HG03558 (cell line): ENCODE data around the gene ANK3.

Experiments used
- ATAC-seq: cut with Tn5 transposase; IDR thresholded peaks from one replicate; pipeline ENCODE4 v1.9.1; 2021; ENCODE audit warnings: moderate number of reproducible peaks; ENCODE audit not compliant: unreplicated experiment; ENCODE audit errors: extremely low read depth

Gene ANK3

DNA sequence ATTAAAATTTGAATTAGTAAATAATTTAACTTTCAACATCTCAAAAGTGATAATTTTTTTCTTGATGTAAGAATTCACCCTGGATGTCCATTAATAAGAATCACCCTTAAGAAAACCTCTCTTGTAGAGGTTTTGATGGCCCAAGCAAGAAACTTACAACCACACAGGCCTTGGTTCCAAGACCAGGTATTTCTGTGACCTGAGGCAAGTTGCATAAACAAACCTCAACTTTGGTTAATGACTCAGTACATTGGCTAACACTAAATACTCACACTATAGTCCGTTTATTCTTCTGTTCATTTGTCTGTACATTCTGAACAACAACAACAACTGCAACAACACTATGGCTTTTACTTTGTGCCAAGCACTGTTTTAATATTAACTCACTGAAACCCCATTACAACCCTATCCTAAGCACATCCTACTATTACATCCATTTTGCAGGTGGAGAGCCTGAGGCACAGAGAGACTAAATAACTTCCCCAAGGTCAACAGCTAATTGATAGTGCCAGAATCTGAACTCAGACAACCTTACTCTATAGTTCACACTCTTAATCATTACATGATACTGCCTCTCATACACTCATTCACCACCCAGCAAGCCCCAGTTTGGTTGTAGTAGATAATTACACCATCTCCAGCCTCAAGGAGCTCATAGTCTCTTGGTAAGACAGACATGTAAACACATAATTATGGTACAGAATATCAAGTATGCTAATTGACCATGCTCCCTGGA lies 6.6 kb downstream of the ANK3 start:
- no peak for ATAC-seq

DNA sequence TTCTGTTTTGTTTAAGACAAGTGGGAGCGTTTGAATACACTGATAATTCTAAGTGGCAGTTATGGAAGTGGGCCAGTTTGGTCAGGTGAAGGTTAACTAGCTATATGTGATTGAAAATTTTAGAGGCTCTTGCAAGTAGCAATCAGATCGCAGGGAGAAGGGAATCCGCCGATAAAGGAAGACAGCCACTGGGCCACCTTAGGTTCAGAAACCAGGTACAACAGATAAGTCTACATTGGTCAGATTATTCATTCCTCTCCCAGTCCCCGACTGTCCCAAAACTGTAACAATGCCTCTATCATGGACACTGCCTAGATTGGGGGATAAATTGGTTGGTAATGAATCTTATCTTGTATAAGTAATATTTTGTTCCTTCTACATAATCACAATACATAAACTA lies 8.9 kb downstream of the ANK3 start:
- no peak for ATAC-seq

DNA sequence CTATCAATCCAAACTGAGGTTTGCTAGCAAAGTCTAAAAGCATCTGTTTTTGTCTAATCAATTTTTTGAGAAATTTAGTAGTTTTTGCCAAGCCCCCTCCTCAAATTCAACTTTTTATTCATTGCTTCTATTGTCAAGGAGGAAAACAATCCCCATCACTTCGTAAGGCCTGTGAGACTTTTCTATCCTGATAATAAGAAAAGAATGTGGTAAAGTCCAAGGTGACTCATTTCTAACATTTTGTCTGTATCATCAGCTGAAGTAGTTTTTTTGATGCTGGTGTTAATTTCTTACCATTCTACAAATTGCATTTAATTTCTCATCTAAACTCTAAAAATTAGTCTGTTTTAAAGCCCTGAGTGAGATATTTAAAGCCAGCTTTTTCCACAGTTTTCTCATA lies 11.7 kb downstream of the ANK3 start:
- ATAC-seq: no peak

- ATAC-seq: no peak
These were observed 12.7 kb downstream of the ANK3 start for GRCh38 chr10:60377042-60377352.

- no peak for ATAC-seq
These were observed 13.2 kb downstream of the ANK3 start for GRCh38 chr10:60376221-60377041.

DNA sequence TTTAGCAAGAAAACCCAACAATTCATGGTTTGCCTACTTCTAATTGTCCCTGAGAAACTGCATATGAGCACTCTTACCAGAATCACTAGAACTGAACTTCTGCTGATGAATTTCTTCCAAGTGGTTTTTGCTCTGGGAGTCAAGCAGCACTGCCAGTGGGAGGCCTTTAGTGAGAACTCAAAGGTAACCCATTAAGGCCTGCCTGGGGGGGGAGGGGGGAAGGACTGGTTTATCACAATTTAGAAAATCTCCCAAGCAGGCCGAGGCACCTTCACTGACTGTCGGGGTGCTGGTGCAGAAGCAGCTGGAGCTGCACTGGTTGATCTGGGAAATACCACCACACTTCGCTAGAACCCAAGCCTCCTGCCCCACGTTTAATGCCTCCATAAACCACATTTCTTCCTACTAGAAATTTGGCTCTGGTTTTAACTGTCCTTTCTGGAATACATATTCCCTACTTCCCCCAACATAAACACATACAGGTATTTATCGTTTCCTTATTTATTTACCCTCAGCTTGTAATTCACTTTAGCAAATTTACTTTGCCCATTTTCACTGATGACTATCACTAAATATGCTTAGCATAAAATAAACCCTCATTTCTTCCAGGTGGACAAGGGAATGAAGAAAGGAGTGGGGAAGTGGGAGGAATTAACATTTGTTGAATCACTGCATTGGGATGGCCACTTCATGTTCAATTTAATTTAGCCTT lies 14.2 kb downstream of the ANK3 start:
- no peak for ATAC-seq

- ATAC-seq: no peak
These were observed 14.8 kb downstream of the ANK3 start for GRCh38 chr10:60374836-60375235.

GRCh38 chr10:60372436-60372835 lies 17.2 kb downstream of the ANK3 start:
- no peak for ATAC-seq

DNA sequence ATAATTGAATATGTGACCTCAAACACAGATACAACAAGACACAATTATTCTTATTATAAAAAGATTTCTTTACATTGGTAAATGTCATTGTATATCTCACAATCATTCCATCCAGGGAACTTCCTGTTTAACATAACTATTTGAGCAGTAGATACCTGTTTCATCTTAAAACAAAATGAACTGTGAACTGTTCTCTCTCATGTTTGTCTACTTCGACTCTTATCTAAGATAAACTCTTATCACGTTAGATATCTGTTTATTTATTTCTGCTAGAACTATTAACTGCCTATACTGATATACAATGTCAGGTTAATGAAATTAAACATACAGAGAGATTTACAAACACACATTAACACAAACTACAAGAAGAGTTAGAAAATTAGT lies 20.1 kb downstream of the ANK3 start:
- no peak for ATAC-seq

- ATAC-seq: no peak
These were observed 20.7 kb downstream of the ANK3 start for GRCh38 chr10:60368875-60369546.

DNA sequence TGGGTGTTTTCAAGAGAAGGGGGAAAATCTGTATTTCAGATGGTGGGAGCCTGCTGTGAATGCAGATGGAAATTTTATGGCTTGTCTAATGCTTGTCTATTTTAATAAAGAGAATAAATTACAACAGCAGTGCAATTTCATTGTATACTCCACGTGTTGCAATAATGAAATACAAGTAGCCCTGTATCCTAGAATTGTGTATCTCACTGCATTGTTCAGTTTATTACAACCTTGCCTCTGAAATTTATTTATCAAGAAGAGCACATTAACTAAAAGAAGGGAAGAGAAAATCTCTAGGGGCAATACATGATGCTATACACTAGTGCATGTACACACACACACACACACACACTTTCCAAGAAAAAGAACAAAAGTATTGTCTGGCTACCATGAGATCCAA lies 21.8 kb downstream of the ANK3 start:
- no peak for ATAC-seq

- ATAC-seq: no peak
These were observed 22.2 kb downstream of the ANK3 start for GRCh38 chr10:60367431-60367830.

DNA sequence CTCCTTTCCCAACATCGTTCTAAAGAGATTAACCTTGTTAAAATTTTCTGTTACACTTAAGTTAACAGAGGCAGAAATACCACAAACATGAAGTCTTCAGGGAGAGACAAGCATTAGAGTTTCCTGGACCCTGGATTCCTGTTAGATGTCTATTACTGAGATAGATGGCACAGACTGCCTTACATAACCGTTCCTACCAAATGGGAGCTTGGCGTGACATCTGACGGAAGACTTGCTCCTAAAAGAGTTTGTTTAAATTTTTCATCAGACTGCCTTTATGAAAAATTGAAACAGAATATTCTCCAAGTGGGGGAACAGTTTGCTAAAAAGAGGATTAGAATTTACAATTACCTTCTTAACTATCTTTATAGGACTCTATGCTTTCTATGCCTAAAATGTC lies 22.7 kb downstream of the ANK3 start:
- no peak for ATAC-seq

- no peak for ATAC-seq
These were observed 26.5 kb downstream of the ANK3 start for GRCh38 chr10:60363187-60363586.

DNA sequence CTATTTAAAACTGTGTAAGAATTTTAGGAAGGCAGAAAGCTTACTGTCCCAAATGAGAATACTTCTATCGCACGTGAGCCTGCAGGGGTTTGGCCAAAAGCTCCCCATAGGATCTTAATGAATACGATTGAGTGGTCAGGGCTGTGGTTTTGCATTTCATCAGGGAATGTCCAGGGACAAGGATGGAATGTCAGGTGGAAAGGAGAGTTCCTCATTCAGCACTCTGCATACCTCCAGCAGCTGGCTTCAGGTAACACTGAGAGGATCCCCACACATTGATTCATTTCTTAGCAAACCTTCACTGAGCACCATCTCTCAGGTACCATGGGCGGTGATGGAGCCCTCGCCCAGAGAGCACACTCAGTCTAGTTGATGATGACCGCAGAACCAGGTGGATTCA lies 27.2 kb downstream of the ANK3 start:
- no peak for ATAC-seq

- ATAC-seq: no peak
These were observed 30.6 kb downstream of the ANK3 start for GRCh38 chr10:60359066-60359465.

DNA sequence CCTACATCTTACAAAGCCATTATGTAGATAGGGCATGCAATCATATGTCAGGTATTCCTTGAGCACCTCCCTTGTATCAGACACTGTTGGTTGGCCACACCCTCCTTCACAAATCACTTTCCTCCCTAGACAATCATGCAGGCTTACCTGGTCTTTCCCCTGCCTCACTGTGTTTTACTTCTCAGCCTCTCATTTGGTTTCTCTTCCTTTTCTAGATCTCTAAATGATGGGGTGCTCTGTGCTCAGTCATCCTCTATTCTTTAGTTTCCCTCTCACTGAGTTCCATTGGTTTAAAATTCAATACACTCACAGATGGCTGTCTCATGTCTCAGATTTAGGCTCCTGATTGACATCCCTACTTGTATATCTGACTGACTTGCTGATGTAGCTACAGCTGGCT lies 31.4 kb downstream of the ANK3 start:
- peak; percentile 90 for ATAC-seq

DNA sequence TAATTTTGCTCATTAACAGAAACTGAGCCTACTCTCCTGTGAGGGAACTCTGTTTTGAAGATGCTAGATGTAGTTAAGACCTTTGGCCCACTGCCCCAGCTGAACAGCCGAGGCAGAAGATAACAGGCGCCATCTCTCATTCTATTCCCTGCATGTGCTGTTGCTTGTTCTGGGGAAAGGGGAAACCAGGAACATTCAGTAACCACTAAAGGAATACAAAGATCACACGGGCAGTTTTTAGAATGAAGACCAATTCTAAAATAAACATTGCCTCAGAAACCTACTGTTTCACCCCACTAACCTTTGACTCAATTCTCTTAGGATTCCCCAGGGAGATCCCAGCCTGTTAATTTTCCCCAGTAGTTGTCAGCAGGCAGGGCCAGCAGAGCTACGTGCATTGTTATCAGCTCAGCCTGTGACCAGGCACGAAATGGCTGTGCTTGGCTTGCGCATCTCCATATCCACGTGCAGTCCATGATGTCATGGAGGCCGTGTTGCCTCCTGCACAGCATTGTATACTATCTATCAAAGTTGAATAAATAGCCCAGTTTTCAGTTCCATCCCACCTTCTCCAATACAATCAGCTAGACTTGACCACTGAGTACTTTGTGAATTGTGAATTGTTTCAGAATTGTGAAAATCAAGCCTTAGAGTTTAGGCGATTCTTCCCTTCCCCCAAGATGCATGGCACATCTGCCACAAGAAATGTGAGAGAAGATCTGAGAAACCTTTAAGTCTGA lies 36.0 kb downstream of the ANK3 start:
- ATAC-seq: no peak

GRCh38 chr10:60352105-60352504 lies 37.6 kb downstream of the ANK3 start:
- ATAC-seq: peak; percentile 57

DNA sequence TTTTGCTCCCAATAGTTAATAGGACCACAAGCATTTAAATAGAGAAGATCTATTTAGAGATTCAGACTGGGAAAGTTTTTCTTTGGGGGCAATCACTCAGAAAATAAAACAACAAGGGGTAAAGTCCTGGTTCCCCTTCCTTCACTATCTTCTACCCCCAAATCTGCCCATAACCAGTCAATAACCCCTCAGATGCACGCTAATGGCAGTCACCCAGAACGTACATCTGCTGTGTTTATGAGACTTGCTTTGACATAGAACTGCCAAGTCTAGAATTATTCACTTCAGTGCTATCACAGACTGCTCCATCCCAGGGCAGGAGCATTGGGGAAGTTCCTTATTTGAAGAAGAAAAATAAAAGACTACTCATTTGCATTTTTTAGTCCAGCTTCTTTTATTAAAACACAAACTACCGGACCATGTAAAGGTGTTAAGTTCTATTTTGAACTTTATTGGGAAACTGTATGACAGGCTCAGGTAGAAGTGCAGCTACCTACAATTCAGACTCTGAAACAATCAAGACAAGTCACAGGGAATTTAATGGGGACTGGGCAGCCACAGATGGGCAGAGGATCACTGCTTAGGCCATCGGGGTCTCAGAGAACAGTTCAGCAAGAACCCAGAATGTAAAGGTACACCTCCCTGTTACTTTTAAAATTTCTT lies 38.4 kb downstream of the ANK3 start:
- ATAC-seq: peak; percentile 28
